MCF 10A (cell line): ENCODE data around the gene KCNT2. TPM values are rescaled to one million over a fixed set of nuclear protein-coding genes. Genes with fewer than 3 reads are reported as not detected.

ENCODE experiments used
- BruUV-seq: library from RNA; stranded (reverse); fragments of 400-500 nt; replicated peaks from 2 replicates; lab custom pipeline; 2021; lab: Mats Ljungman, UMichigan
- CTCF ChIA-PET: fragments of 300-600 bp; sonication (Branson Sonifier 250); formaldehyde crosslinking; extraction: SDS; loops from one replicate; lab custom pipeline; 2021; ENCODE audit warnings: antibody characterized with exemption, inconsistent platforms; lab: Yijun Ruan, JAX
- POLR2A ChIA-PET: fragments of 300-600, 350-650 bp; sonication (Branson Sonifier 250); formaldehyde crosslinking; extraction: SDS; loops from one replicate; lab custom pipeline; 2020; ENCODE audit warnings: antibody characterized with exemption, inconsistent platforms; lab: Yijun Ruan, JAX
- DNase-seq: peaks from one replicate; pipeline ENCODE4 v3.0.0-alpha.2; 2018; ENCODE audit not compliant: unreplicated experiment
- H3K27ac Mint-ChIP-seq: one replicate; pipeline ENCODE4 v1.8.0; 2022; ENCODE audit warnings: mild to moderate bottlenecking, low read depth, mixed read lengths; ENCODE audit not compliant: unreplicated experiment
- H3K27me3 Mint-ChIP-seq: one replicate; pipeline ENCODE4 v1.8.0; 2022; ENCODE audit warnings: mixed read lengths; ENCODE audit not compliant: insufficient read depth, unreplicated experiment
- H3K36me3 Mint-ChIP-seq: one replicate; pipeline ENCODE4 v1.8.0; 2022; ENCODE audit warnings: mild to moderate bottlenecking, moderate library complexity, mixed read lengths; ENCODE audit not compliant: insufficient read depth, unreplicated experiment
- H3K4me1 Mint-ChIP-seq: one replicate; pipeline ENCODE4 v1.8.0; 2022; ENCODE audit warnings: mixed read lengths; ENCODE audit not compliant: insufficient read depth, unreplicated experiment
- H3K4me3 Mint-ChIP-seq: one replicate; pipeline ENCODE4 v1.8.0; 2022; ENCODE audit warnings: mild to moderate bottlenecking, moderate library complexity, mixed read lengths; ENCODE audit not compliant: unreplicated experiment
- H3K9me3 Mint-ChIP-seq: one replicate; pipeline ENCODE4 v1.8.0; 2022; ENCODE audit warnings: mixed read lengths; ENCODE audit not compliant: unreplicated experiment
- intact Hi-C: fragments of 100-400 bp; cut with micrococcal nuclease; formaldehyde crosslinking; loops from 2 replicates; pipeline ENCODE4 v1.14.1; 2022
- total RNA-seq: library from RNA; stranded (reverse); gene quantifications from 2 replicates; pipeline ENCODE4 v1.2.3, GENCODE V29; 2022
- TF ChIP-seq, protein P1 (sequence below): fragments of 200-600 bp; IDR thresholded peaks from one replicate; pipeline ENCODE4 v1.8.0; 2022; ENCODE audit warnings: antibody characterized with exemption, mild to moderate bottlenecking; ENCODE audit not compliant: unreplicated experiment

Gene KCNT2
- total RNA-seq, 1 experiment from 2014 or later, result 1.5 TPM

DNA sequence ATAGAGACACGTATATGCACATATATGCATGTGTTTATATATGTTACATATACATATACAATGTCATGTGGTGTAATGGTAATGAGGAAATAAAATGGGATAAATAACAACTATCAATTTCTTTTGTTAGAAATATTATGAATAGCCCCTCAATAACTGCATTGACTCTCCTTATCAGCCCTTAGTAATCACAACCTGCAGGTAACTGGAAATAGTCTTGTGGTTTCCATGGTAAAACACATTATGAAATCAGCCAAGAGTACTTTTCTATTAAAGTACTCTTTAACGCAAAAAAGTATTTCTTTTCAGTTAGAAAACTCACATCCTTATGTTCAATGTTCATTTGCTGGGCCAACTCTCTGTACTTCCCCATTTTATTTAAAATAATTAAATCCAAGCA is 105.8 kb downstream of the KCNT2 start:
- POLR2A ChIA-PET, result interaction anchor here (0.7 to 1.7 kb wide), 2 partner anchors 56 to 540 kb away, joined by 3 to 5 read pairs; no protein-coding TSS in a partner anchor
- no peak for DNase-seq
- intact Hi-C loops, result no loop called here
- no TSS peak for BruUV-seq
- Mint-ChIP-seq H3K4me3 (no peak overlapping the region), H3K9me3 (no peaks in the 10 kb centered on the region), H3K4me1 (peaks cover 10% of the 10 kb centered on the region), H3K27me3 (no peaks in the 10 kb centered on the region), H3K36me3 (no peaks in the 10 kb centered on the region), H3K27ac (peak overlapping the region; percentile 64)
- TF ChIP-seq, protein P1, sequence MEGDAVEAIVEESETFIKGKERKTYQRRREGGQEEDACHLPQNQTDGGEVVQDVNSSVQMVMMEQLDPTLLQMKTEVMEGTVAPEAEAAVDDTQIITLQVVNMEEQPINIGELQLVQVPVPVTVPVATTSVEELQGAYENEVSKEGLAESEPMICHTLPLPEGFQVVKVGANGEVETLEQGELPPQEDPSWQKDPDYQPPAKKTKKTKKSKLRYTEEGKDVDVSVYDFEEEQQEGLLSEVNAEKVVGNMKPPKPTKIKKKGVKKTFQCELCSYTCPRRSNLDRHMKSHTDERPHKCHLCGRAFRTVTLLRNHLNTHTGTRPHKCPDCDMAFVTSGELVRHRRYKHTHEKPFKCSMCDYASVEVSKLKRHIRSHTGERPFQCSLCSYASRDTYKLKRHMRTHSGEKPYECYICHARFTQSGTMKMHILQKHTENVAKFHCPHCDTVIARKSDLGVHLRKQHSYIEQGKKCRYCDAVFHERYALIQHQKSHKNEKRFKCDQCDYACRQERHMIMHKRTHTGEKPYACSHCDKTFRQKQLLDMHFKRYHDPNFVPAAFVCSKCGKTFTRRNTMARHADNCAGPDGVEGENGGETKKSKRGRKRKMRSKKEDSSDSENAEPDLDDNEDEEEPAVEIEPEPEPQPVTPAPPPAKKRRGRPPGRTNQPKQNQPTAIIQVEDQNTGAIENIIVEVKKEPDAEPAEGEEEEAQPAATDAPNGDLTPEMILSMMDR, result no peak
- CTCF ChIA-PET, result interaction anchor here (0.9 kb wide), 1 partner anchor 17 kb away, joined by 3 read pairs; no protein-coding TSS in a partner anchor

DNA sequence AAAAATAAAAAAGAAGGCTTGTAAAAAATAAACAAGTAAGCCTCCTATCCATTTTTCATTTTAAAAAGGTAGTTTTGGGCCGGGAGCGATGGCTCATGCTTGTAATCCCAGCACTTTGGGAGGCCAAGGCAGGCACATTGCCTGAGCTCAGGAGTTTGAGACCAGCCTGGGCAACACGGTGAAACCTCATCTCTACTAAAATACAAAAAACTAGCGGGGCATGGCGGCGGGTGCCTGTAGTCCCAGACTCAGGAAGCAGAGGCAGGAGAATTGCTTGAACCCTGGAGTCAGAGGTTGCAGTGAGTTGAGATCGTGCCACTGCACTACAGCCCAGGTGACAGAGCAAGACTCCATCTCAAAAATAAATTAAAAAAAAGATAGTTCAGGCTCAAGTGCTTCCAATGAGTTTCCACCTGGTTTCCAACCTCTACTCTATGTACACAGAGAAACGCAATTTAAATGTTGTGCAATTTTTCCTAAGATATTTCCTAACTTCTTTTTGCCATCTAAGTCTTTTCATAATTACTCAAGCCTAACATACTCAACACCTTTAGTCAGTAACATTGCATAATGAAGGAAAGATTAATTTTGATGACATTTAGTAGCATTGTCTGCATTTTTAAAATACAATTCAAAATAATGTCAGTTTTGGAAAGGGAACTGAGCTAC is 106.3 kb downstream of the KCNT2 start:
- Mint-ChIP-seq H3K9me3 (no peaks in the 10 kb centered on the region), H3K27ac (peak overlapping the region; percentile 64), H3K4me3 (no peak overlapping the region), H3K4me1 (peaks cover 10% of the 10 kb centered on the region), H3K27me3 (no peaks in the 10 kb centered on the region), H3K36me3 (no peaks in the 10 kb centered on the region)
- TF ChIP-seq, protein P1, result no peak
- CTCF ChIA-PET, result interaction anchor here (0.6 to 0.9 kb wide), 2 partner anchors 18 to 186 kb away, joined by 3 read pairs; no protein-coding TSS in a partner anchor
- peak; percentile 75 for DNase-seq
- POLR2A ChIA-PET, result interaction anchor here (0.7 to 1.7 kb wide), 4 partner anchors 8 to 540 kb away, joined by 3 to 5 read pairs (median 3); no protein-coding TSS in a partner anchor
- intact Hi-C loops, result no loop called here
- BruUV-seq, result no TSS peak

GRCh38 chr1:196497817-196498216 is 110.4 kb downstream of the KCNT2 start:
- Mint-ChIP-seq H3K27me3 (no peaks in the 10 kb centered on the region), H3K4me1 (peaks cover 10% of the 10 kb centered on the region), H3K27ac (peak overlapping the region; percentile 32), H3K9me3 (peaks cover 7% of the 10 kb centered on the region), H3K36me3 (no peaks in the 10 kb centered on the region), H3K4me3 (no peak overlapping the region)
- intact Hi-C loops, result no loop called here
- CTCF ChIA-PET, result no interaction called here
- no TSS peak for BruUV-seq
- POLR2A ChIA-PET, result no interaction called here
- DNase-seq, result no peak
- TF ChIP-seq, protein P1, result no peak

- TF ChIP-seq, protein P1, result no peak
Observed at GRCh38 chr1:196494766-196495165, 113.5 kb downstream of the KCNT2 start.

More at GRCh38 chr1:196494766-196495165, 113.5 kb downstream of the KCNT2 start:
- no peak overlapping the region for H3K27ac Mint-ChIP-seq
- H3K9me3 Mint-ChIP-seq, result peaks cover 7% of the 10 kb centered on the region
- no peak for DNase-seq
- BruUV-seq, result no TSS peak
- H3K4me1 Mint-ChIP-seq, result no peaks in the 10 kb centered on the region
- H3K27me3 Mint-ChIP-seq, result no peaks in the 10 kb centered on the region
- ChIA-PET CTCF (interaction anchor here (1.6 kb wide), 1 partner anchor 61 kb away, joined by 3 read pairs; no protein-coding TSS in a partner anchor), POLR2A (interaction anchor here (0.7 kb wide), 1 partner anchor 283 kb away, joined by 3 read pairs; no protein-coding TSS in a partner anchor)
- intact Hi-C loops, result no loop called here
- H3K36me3 Mint-ChIP-seq, result no peaks in the 10 kb centered on the region
- H3K4me3 Mint-ChIP-seq, result no peak overlapping the region
